GM18907 (cell line): ENCODE measurements around the gene BBS4.
"Not testable (repeated sequence)": the region's sequence is repeated elsewhere in the genome, so short reads cannot be mapped to it uniquely, and the experiment has no call there.

Source experiments
- ATAC-seq: cut with Tn5 transposase; IDR thresholded peaks from one replicate; pipeline ENCODE4 v1.9.1; 2021; ENCODE audit warnings: mild to moderate bottlenecking, moderate library complexity; ENCODE audit not compliant: unreplicated experiment

BBS4 gene

GRCh38 chr15:72698938-72699337 is 12.9 kb downstream of the BBS4 start:
- no peak for ATAC-seq

- no peak for ATAC-seq
These were observed 14.1 kb downstream of the BBS4 start for GRCh38 chr15:72700076-72700475.

GRCh38 chr15:72706266-72706665 is 20.3 kb downstream of the BBS4 start:
- ATAC-seq = no peak

- ATAC-seq = not testable (repeated sequence)
These were observed 22.7 kb downstream of the BBS4 start for GRCh38 chr15:72708551-72709303.

- ATAC-seq = no peak
These were observed 36.2 kb downstream of the BBS4 start for GRCh38 chr15:72722071-72722696.

GRCh38 chr15:72724028-72724427 is 38.0 kb downstream of the BBS4 start:
- no peak for ATAC-seq

- no peak for ATAC-seq
These were observed 39.4 kb downstream of the BBS4 start for GRCh38 chr15:72725446-72725845.

- ATAC-seq = not testable (repeated sequence)
These were observed 39.8 kb downstream of the BBS4 start for GRCh38 chr15:72725851-72726250.

GRCh38 chr15:72727154-72727553 is 41.1 kb downstream of the BBS4 start:
- no peak for ATAC-seq

- ATAC-seq = not testable (repeated sequence)
These were observed 42.2 kb downstream of the BBS4 start for GRCh38 chr15:72728249-72728648.

GRCh38 chr15:72728821-72729220 is 42.8 kb downstream of the BBS4 start:
- no peak for ATAC-seq

GRCh38 chr15:72732086-72732485 is 46.1 kb downstream of the BBS4 start:
- no peak for ATAC-seq

- ATAC-seq = no peak
These were observed 46.5 kb downstream of the BBS4 start for GRCh38 chr15:72732516-72732915.

- no peak for ATAC-seq
These were observed 48.1 kb downstream of the BBS4 start for GRCh38 chr15:72733941-72734738.

- ATAC-seq = no peak
These were observed 49.1 kb downstream of the BBS4 start for GRCh38 chr15:72735111-72735510.

- ATAC-seq = no peak
These were observed 51.1 kb downstream of the BBS4 start for GRCh38 chr15:72737061-72737460.

- no peak for ATAC-seq
These were observed 51.7 kb downstream of the BBS4 start for GRCh38 chr15:72737723-72738122.

- no peak for ATAC-seq
These were observed 54.2 kb downstream of the BBS4 start for GRCh38 chr15:72740219-72740618.

- ATAC-seq = no peak
These were observed 63.7 kb downstream of the BBS4 start for GRCh38 chr15:72749700-72750099.

- no peak for ATAC-seq
These were observed 65.9 kb downstream of the BBS4 start for GRCh38 chr15:72751751-72752455.

GRCh38 chr15:72754096-72754495 is 68.1 kb downstream of the BBS4 start:
- no peak for ATAC-seq
